A549 treated with dexamethasone at 1 μM for 4 hours (cell line): ENCODE results near the gene ETS2. TPM values are rescaled to one million over a fixed set of nuclear protein-coding genes. Genes with fewer than 3 reads are reported as not detected.

ENCODE experiments used
- total RNA-seq: library from RNA; stranded (reverse); fragments of 200-300 nt; extraction: Qiagen RNA extraction; gene quantifications from 5 replicates; pipeline ENCODE4 v1.2.3, GENCODE V29; 2022

ETS2 gene
- total RNA-seq, result 79.0 to 119 TPM (median 102 TPM) in 5 replicates

GRCh38 chr21:38805328-38806152 lies at the start of gene ETS2:
Gene ETS2, plus strand, starts transcription at chr21:38805929. Its CDS starts 4,106 bp downstream, at chr21:38810035.

